Measurements from ENCODE around the gene USP34.

DNA sequence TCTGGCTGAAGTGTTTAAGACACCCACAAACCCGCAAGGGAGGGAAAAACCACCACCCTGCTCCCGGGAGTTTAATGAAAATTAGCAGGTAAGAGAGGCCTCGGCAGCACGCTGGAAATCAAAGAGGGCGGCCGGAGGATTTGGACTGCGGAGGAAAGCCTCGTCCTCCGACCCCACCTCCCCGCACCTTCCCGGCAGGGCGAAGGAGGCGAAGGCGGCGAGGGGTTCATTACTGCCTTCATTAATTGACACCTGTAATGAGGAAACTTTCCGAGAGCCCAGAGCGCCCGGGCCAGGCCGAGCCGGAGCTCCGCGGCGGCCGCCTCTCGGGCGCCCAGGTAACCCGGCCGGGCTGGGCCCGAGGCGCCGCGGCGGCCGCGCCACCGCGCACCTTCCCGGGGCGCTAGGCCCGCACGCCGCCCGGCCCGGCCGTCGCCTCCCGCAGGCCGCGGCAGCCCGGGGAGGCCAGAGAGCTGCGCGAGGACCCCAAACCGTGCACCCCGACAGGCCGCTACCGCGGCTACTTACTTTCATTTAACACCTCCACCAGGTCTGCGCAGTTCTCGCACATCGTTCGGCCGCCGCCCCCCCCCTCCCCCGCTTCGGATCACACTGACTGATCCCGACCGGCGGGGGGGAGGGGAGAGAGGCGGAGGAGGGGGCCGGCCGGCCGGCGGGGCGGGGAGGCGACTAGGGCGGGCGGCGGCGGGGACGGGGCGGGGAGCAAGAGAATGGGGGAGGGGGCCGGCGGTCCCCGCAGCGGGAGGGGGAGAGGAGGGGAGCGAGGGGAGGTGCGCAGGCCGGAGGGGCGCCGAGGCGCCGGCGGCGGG, 550 bp downstream of the USP34 start:
- TF ChIP-seq, protein P1, sequence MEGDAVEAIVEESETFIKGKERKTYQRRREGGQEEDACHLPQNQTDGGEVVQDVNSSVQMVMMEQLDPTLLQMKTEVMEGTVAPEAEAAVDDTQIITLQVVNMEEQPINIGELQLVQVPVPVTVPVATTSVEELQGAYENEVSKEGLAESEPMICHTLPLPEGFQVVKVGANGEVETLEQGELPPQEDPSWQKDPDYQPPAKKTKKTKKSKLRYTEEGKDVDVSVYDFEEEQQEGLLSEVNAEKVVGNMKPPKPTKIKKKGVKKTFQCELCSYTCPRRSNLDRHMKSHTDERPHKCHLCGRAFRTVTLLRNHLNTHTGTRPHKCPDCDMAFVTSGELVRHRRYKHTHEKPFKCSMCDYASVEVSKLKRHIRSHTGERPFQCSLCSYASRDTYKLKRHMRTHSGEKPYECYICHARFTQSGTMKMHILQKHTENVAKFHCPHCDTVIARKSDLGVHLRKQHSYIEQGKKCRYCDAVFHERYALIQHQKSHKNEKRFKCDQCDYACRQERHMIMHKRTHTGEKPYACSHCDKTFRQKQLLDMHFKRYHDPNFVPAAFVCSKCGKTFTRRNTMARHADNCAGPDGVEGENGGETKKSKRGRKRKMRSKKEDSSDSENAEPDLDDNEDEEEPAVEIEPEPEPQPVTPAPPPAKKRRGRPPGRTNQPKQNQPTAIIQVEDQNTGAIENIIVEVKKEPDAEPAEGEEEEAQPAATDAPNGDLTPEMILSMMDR (IDR thresholded peaks at IDR 0.05; ENCODE audit: poor library complexity) = no peak
- TF ChIP-seq EZH2 (IDR thresholded peaks at IDR 0.05; ENCODE audit: borderline replicate concordance) = no peak
- no peak for TF ChIP-seq EZH2phosphoT487 (IDR thresholded peaks at IDR 0.05; ENCODE audit: low read depth, severe bottlenecking, unreplicated experiment)

Measured in hepatocyte (in vitro differentiated cells).